Activated T-cell treated with anti-CD3 and anti-CD28 coated beads for 1 hour (primary cell): ENCODE measurements around the gene TCF7L1.
"Not testable (repeated sequence)": the region's sequence is repeated elsewhere in the genome, so short reads cannot be mapped to it uniquely, and the experiment has no call there.

Experiments used
- DNase-seq: peaks from one replicate; pipeline ENCODE4 v3.0.0-alpha.2; 2020; ENCODE audit warnings: low read depth

The TCF7L1 gene

DNA sequence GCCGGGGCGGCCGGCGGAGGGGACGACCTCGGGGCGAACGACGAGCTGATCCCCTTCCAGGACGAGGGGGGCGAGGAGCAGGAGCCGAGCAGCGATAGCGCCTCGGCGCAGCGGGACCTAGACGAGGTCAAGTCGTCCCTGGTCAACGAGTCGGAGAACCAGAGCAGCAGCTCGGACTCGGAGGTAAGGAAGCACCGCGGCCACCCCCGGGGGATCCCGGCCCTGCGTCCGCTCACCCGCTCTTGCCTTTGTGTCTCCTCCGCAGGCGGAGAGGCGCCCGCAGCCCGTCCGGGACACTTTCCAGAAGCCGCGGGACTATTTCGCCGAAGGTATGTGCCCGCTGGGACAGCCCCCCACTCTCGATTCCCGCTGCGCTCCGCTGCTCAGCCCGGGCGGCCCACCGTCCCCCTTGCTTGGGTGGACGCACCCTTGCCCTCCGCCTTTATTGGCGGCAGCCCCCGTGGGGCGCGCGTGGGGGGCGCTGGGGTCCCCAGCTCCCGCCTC is 611 bp downstream of the TCF7L1 start:
- DNase-seq, result no peak

DNA sequence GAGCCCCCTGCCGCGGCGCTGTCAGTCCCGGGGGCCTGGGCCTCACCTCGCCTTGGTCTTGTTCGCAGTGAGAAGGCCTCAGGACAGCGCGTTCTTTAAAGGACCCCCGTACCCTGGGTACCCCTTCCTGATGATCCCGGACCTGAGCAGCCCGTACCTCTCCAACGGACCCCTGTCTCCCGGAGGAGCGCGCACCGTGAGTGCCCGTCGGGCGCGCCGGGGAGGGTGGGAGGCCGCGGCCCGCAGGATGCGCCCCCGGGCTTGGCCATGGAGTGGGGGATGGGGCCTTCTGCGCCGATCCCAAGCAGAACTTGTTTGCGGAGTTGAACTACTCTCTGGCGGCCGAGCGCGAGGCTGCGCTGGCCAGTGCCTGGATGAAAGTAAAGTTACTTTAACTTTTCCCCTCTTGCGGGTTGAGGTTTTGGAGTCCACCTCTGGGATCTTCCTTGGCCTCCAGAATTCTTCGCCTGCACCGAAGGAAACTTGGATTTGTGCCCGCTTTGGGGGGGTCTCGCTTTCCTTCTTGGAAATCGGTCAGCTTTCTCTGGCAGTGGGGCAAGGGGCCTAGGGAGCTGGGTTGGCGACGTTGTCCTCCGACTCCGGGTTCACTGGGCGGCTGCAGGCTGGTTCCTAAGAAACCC is 1.2 kb downstream of the TCF7L1 start:
- DNase-seq, result no peak

DNA sequence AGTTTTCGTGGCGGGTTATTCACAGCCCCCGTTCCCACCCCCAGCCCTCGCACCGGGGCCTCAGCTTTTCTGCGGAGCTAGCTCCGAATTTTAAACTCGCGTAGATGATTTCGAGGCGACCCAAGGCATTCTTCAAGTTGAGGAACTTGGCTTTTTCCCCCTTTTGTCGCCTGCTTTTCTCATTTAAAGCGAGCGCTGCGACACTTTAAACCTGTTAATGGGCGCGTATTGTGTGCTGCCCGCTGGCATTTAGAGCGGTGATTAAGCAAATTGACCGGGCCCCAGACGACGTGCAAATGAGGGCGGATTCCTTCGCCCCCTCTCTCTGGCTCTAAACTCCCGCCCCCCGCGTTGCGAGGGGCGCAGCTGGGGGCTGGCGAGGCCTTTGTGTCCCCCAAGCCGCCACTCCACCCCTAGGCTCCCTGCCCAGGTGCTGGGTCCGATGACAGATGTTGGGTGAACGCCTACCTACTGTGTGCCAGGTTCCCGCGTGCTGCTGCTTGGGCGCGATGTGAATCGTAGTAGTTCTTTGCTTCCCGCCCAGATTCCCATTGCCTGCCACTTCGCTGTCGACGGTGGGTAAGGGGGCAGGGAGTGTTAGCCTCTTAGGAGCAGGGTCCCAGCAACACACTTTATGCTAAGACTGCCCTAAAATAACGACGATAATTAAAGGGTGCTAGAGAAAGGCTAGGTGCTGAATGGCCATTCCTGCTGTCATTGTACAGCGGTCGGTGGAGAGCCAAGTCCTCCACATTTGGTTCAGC is 1.9 kb downstream of the TCF7L1 start:
- DNase-seq, result no peak

DNA sequence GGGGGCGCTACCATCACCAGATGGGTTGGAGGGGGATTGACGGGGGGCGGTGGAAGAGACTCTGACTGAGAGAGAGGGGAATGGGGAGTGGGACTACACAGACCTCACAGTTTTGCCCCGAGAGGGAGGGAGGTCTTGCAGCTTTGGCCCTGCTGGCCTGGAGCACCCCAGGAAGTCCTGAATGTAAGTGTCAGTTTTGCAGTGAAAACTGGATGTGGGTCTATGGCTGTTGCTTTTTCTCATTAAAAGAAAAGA is 2.4 kb downstream of the TCF7L1 start:
- DNase-seq, result no peak

DNA sequence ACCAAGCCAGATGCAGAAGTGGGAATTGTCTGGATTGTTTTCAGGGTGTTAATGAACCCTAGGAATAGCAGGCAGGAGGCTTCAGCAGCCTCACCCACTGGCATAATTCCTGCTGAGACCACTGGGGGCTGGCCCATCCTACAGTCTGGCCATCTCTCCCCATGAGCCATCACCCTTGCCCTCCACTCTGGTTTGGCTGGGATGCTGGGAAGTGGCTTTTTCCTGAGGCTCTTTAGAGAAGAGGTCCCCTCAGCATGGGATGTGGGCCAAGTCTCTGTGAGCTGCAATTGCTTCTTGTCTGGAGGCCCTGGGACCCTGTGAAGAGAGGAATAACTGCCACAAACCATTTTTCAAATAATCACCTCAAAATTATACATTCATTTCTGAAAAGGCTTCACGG is 4.0 kb downstream of the TCF7L1 start:
- DNase-seq, result no peak

DNA sequence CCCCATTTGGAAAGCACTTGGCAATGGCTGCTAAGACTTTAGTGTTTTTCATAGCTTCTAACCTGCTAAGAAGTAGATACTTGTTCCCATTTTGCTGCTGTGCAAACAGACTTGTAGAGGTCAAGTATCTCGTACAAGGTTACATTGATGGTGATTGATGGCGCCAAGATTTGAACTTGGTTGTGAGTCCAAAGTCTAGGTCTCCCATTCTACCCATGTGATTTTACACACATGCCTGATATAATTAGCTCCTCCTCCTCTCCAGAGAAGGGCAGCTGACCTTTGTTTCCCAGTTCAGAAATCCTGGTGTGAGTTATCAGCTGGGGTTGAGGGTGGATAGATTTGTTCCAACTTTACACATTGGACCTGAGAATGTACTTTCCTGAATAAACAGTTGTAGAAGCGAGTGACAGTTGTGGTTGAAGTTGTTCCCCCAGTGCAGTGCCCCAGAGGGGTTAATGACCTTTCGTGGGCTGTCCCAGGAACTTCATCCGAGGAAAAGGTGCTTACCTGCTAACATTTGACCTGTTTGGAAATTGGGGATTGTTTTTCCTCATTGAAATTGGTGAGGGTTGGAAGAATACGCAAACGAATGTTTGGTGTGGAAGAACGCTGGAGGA is 10.4 kb downstream of the TCF7L1 start:
- no peak for DNase-seq

DNA sequence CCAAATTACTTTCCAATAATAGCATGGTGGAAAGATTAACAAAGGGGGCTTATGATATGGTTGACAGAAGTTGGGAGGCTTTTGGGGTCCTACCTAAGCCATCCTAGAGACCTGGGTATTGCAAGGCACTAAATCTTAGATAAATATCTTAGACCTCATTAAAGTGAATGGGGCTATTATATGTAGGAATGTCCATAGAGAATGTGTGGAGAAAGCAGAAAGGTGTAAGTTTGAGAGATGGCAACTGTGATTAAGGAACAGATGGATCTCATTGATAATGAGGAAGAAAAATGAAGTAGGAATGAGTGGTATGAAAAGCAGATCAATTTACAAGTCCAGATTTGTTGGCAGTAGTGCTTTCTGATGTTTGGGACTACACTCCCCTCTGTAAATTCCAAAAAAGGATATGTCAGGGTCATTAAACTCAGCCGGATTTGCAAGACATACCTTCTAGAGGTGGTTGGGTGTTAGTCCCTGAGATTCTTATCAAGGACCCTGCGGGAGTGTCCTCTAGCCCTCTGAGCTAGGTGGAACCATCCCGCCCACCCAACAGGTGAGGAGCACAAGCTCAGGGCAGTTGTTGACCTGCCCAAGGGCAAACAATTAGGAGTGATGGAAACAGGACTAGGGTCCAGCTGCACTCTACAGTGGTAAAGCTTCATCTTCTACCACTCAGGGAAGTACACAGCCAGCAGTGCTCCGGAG is 12.1 kb downstream of the TCF7L1 start:
- DNase-seq, result no peak

DNA sequence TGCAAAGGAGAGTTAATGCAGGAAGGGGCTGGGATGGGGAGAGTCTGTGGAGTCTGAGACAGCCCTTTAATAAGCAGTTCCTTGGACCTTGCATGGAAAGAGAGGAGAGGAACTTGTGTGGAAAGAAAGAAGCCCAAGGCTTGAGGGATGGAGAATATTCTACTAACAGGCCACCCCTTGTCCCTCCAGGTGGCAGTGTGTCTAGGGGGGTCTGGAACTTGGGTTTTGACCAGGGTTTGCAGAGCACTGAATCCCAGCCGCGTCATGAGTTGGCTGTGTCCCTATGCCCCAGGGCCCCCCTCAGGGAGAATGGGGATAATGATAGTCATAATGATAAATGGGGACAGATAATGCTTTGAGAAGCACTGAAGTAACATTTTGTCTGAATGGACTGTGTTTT is 15.0 kb downstream of the TCF7L1 start:
- DNase-seq, result no peak

DNA sequence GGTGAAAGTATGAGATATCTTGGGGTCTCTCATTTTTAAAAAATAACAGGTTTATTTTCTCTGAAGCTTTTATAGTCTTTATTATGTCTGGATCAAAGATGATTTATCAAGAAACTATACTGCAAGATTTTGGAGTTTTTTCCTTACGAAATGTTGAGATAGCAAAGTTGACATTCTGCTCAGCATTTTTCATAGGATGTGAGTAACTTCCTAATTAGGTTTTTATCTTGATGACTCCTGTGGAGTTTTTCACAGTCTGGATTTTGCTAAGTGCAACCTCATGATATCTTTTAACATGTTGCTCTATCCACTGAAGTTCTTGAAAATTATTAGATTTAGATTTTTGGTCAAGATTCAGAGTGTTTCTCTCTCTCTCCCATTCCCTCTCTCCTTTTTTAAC is 17.8 kb downstream of the TCF7L1 start:
- DNase-seq, result no peak

DNA sequence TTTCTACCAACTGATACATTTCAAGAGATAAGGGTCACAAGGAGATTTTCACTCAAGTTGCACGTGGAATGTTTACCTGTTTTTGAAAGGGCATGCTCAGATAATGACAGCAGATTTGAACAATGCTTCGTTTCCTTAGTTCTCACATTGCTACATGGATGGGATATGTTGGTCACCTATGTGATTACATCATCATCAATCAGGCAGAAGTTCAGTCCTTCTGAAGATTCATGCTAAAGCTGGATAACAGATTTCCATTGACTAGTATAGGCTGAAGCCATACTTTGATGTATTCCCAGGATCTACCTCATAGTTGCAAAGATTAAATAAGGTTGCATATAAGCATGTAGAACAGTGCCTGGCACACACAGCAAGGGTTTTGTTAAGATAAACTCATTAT is 19.7 kb downstream of the TCF7L1 start:
- DNase-seq, result no peak

DNA sequence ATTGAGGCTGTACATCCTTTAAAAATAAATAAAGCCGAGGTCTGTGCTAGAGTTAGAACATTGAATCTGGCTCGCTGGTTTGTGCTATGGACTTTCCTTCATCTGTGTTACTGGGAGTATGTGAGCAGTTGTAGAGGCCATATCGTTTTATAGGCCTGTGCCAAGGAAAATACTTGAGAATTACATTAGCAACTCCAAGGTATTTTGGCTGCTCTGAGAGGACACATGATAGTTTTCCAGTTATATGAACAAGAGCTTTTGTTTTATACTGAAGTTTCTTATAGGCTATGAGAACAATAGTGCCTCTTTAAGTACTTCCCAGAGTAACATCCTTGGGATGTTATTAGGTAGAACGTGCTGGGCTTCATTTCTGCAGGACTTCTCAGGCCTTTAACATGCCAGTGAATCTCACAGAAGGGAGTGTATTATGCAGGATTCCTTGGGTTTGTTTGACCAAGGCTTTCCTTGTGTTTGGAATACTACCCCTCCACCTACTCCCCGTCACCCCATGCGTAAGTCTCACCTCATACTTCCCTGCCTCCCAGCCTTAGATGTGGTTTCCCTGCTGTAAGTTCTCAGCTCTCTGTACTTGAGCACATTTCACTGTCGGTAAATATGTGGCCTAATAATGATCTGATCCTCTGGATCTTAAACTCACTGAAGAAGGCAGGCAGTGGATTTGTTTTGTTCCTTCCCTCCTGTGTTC is 21.0 kb downstream of the TCF7L1 start:
- DNase-seq, result no peak

DNA sequence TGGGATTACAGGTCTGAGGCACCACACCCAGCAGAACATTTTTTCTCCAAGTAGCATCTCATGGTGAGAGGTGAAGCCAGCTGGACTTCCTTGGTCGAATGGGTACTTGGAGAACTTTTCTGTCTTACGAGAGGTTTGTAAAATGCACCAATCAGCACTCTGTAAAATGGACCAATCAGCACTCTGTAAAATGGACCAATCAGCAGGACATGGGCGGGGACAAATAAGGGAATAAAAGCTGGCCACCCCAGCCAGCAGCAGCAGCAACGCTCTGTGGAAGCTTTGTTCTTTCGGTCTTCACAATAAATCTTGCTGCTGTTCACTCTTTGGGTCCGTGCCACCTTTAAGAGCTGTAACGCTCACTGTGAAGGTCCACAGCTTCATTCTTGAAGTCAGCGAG is 21.9 kb downstream of the TCF7L1 start:
- not testable (repeated sequence) for DNase-seq

DNA sequence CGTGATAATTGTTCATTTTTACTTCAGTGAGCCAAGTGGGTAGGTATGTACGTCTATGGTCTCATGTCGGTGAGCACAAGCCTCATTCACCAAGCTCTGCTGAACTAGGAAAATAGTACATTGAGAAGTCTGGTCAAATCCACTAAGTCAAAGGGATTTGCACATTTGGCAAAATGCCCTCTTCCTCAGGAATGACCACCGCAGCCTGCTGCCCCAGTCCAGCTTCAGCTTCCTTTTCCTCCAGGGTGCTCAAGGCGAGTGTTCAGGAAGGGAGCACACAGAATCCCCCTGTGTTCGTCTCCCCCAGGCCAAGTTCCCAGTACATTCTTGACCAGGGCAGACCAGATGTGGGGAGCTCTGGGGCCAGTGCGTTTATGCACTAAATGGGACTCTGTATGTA is 23.0 kb downstream of the TCF7L1 start:
- DNase-seq, result no peak

DNA sequence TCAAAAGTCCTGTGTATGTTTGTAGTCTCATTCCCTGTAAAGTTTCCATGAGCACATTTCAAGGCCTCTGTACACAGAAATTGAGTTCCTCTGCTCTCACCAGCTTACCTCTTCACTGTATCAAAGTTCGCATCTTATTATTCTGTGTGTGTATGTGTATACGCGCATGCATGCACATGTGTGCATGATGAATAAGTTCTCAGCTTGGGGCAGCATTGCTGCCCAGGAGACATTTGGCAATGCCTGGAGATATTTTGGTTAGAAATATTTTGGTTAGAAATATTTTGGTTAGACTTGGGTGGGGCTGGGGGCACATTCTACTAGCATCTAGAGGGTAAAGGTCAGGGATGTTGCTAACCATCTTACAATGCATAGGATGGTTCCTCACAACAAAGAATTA is 23.4 kb downstream of the TCF7L1 start:
- DNase-seq, result no peak

DNA sequence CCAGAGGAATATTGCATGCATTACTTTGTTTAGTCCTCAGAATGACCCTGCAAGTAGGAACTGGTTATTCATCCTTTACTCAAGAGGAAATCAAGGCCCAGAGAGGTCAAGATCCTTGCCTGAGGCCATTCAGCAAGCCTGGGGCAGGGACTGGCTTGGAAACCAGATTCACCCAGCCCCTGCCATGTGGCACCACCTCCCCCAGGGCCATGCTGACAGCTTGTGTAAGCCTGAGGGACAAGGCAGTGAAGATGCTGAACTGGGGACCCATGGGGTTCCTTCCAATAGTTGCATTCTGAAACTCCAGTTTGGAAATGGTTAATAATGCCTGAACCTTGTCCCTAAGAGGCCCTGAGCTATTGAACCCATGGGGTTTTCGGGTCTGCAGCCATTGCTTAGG is 24.2 kb downstream of the TCF7L1 start:
- DNase-seq, result no peak

DNA sequence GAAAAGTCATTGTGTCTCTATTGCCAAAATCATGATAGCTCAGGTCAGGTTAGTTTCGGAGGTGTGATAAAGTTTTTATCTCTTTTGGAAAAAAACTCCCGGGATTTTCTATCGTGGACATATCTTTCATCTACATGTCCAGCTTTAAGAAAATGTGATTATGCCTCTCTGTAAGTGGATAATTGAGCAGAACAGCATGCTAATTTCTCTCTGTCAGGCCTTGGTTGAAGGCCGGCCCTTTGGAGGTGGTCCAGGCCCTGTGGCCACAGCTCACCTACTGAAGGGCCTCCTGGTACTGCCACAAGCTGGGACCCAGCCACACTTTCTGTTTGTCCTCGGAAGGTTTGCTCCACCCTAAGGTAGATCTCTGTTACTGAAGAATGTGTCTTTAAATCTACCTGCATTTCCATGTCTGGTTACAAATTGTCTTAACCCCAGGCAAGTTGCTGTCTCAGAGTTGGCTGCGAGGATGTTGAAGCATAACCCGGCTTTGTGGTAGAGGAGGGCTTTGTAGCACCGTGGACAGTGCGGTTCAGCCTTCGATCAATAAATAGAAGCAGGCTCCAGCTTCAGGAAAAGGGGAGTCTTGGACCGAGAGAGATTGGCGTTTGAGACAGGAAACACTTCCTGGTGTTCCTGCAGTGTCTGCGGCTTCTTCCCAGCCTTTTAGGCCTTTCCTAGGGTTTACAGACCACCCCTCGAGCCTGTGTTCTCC is 25.5 kb downstream of the TCF7L1 start:
- DNase-seq, result no peak

DNA sequence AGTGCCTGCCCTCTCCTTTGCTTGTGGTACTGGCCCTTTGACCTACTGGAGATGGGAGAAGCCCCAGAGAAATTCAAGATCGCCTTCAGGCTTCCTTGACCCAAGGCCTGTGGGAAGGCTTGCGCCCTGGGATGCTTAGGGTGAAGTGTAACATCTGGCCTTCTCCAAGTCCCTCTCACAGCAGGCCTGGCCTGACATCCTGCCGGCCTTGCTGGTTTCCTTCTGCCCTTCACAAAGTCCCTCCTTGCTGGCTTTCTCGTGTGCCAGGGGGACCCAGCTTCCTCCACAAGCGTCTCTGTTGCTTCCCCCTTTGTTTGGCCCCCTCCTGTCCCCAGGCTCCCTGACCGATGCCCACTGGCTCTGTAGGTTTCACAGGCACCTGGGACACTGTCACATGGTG is 26.4 kb downstream of the TCF7L1 start:
- DNase-seq, result no peak

DNA sequence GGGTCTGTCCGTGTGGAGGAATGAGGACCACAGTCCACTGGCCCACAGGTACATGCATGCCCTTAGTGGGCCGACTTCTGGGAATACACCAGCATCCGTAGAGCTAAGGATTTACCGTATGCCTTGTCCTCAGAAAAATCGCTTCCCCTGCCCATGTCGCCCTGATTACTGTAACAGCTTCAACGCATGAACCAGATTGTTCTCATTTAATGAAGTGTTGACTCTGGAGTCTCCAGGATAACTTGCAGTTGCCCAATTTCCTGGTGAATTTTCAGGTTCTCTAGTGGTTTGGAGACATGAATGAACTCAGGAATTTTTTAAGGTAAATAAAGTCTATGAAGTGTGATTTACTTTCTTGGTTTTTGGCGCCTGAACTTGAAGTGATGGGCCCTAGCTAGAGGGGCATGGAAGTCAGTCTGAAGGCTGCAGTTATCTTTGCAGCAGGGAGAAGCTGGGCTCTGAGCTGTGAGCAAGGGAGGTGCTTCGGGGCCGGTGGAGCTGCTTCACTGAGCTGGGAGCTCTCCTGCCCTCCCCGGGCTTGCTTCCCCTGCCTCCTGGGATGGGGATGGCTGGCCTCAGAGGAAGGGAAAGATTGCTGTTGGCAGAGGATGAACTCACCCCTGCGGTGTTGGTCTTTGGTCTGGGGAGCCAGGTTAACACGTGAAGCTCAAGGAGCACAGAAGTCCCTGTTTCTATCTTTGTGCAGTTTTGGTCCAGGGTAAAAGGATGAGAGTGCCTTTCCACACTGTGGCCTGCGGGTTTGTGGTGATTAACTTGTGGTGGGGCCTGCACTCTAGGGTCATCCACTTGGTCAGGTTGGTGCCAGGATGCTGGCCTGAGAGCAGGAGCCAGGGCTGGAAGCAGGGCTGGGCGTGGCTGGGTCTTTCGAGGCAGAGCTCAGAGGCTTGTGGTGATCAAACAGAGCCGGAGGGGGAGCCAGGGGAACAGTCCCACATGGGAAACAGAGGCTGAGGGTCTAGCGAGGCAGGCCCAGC is 28.1 kb downstream of the TCF7L1 start:
- no peak for DNase-seq

DNA sequence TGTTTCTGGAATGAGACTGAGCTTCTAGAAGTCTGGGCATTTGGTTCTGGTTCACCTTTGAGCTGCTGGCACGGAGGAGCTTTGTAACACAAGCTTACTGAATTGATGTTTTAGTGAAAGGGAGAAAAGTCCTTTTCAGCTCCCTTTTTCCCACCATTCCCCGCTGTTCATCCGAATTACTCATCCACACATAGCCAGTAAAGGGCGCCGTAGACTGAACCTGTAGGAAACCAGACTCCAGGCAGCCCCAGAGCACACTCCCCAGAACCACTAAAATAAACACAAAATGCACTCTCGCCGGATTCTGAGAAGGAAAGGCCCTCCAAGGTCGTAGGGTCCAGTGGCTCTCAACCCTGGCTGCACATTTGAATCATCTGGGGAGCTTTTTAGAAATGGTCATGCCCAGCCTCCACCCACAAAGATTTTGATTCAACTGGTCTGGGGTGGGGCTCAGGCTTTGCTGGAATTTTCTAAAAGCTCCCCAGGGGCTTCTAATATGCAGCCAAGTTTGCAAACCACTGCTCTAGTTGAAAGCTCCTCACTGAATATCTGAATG is 29.6 kb downstream of the TCF7L1 start:
- DNase-seq, result no peak

DNA sequence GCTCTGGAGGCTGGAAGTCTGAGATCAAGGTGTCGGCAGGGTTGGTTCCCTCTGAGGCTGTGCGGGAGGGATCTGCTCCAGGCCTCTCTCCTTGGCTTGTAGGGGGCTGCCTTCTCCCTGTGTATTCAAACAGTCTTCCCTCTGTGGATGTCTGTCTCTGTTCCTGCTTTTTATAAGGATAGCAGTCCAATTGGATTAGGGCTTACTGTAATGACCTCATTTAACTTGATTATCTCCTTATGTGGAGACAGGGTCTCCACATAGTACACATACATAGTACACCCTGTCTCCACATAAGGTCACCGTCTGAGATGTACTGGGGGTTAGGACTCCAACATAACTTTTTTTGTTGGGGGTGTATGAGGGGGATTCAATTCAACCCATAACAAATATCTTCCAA is 30.5 kb downstream of the TCF7L1 start:
- DNase-seq, result no peak
